ENCODE measurements around the gene RAB2B.

The RAB2B gene

DNA sequence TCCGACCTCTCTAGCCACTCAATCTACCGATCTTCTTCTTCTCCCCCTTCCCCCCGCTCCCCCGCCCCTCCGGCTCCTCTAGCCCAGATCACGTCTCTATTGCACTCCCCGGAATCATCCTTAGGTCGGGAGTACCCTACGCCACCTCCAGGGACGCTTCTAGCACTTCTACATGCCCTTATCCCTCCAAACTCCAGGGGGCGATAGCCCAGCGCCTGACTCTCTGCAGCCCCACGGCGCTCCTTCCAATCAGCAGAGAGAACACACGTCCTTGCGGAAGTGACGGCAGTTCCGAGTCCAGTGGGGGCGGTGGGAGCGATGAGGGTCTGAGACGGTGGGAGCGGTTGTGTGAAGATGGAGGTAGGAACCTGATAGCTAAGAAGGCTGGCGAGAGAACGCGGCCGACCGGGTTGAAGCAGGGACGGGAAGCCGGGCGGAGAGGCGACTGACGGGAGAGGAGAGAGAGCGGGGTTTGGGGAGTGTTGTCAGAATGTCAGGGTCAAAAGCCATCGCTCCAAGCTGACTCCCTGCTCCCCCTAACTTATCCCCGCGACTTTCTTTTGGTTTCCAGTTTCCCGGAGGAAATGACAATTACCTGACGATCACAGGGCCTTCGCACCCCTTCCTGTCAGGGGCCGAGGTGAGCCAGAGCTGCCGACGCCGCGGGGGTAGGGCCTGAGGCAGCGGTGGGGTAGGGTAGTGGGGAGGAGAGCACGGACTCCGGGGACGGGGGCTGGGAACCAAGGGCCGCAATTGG is at the start of gene RAB2B, which contains the start of gene TOX4:
Gene RAB2B (minus strand): TSS at position 35 of the 757 bp plus-strand sequence. CDS start 87 bp downstream, outside the sequence.
Gene TOX4 (plus strand): TSS at position 271 of the 757 bp plus-strand sequence. CDS start 84 bp downstream, at position 355.
- peak; percentile 99 for DNase-seq

DNA sequence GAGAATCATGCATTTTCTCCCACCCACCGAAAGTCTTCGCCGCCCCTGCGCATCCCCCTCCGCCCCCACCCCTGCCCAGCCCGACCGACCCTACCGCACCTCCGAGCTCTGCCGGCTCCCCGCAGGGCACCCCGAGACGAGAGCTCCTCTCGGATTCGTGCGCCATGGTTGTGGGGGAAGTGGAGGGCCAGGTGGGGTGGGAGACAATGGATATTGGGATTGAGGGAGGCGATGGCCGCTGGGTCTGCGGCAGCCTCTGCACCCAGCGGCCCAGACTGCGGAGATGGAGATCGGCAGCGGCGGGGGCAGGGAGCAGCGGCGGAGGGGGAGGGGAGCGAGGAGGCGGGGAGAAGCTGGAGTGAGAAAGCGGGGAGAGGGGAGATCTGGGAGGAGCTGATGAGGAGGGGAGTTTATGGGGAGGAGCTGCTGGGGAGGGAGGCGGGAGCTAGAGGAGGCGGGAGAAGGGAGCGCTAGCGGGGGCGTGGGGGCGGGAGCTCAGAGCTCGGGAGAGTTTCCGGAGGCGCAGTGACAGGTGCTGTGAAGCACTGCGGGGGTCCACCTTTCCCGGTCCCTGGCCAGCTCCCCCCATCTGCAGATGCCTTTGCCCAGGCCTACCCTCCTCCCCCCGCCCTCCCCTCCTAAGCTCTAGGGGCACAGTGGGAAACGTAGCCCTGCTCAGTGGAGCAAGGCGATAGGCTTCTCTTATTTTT is 49.4 kb upstream of the RAB2B start, which contains the start of gene SALL2:
Gene SALL2 (minus strand): TSS at position 385 of the 710 bp plus-strand sequence. CDS start 219 bp downstream, at position 166.
- DNase-seq, result peak; percentile 79

DNA sequence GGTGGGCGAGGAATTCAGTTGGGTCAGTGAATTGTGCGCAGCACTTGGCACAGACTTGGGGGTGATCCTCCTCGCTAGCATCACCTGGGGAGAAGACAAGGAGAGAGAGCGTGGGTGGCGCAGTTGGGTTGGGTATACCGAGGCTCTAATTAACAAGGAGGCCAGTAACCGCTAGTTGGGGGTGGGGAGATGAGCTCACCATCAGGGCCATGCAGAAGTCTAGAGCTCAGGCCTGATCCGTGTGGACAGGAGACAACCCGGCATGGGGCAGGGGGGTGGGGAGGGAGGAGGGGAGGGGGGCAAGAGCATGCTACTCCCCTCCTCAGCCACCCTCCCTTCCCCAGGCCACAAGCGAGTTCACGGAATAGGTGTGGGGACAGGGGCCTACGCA is 48.8 kb upstream of the RAB2B start:
- no peak for DNase-seq

DNA sequence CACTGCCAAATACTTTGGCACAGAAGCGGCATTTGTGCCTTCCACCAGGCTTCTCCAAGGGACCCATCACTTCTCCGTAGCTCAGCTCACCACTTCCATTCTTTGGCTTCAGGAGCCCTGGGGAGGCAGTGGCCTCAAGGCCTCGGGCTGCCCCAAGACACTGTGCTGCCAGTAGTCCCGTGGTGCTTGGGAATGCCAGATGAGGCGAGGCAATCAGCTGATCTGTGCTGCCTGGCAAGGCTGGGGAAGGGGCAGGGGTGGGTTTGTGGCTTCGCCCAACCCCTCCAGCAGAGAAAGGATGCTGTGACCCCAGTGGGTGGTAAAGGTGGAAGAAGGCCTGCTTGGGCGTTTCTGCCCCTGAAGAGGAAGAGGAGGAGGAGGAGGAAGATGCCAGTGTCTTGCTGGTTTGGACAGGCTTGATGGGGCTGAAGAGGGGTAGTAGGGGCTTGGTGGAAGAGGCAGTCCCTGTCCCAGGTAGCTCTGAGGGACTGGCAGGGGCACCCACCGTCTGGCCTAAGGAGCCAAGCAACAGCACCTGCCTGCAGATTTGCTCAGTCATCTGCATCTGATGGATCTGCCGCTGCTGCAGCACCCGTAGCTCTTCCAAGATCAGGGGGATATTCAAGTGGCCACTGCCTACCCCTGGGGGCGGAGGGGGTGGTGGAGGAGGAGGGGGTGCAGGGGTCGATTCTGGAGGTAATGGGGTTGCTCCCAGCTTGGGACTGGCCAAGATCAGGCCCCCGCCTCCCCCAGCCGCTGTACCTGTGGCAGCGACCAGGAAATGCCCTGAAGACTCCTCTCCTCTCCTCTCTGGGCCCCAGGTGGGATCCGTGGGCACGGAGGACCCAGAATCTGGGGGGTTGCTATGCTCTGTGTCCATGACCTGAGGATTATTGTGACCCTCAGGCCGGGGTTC is 48.1 kb upstream of the RAB2B start:
- no peak for DNase-seq

GRCh38 chr14:21523203-21523602 is 46.4 kb upstream of the RAB2B start:
- no peak for DNase-seq

- DNase-seq, result no peak
These were observed 44.7 kb upstream of the RAB2B start for GRCh38 chr14:21521501-21521900.

DNA sequence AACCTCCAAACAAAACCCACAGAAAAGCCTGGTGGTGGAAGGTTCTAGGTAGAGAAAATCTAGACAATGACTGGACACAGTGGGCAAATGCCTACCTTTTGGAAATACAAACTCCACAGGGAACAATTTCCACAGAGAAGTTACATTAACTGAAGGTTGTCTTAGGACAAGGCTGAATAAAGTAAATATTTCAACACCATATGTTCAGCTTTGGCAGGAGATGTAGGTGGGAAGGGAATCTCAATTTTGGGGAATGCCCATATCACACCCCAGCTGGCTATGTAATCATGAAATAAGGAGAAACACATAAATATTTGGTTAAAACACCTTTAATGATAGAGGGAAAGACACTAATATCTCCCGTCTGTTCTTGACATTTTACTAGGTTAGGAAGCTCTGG is 44.0 kb upstream of the RAB2B start:
- DNase-seq, result no peak

GRCh38 chr14:21518725-21519124 is 42.0 kb upstream of the RAB2B start:
- no peak for DNase-seq

DNA sequence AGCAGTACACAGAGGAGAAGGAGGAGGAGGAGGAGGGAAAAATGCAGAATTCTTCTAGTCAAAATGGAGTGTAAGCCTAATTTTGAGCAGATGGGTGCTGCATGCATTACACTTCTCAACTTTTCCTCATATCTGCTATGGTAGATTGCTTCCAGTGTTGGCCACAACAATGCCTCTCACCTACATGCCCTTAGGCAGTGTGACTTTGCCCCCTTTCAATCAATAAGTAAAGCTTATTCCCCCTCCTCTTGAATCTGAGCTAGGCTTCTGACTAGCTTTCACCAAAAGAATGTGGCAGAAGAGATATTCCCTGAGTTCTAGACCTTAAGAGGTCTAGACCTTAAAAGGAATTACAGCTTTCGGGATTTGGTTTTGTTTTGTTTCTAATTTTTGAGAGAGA is 37.6 kb upstream of the RAB2B start:
- DNase-seq, result no peak

GRCh38 chr14:21510735-21511657 is 34.2 kb upstream of the RAB2B start, which contains the start of gene METTL3:
TSS of gene METTL3 (minus strand) at chr14:21511340. CDS start at chr14:21511223, 117 bp downstream.
- DNase-seq, result peak; percentile 98

- no peak for DNase-seq
These were observed 32.8 kb upstream of the RAB2B start for GRCh38 chr14:21509432-21510143.

DNA sequence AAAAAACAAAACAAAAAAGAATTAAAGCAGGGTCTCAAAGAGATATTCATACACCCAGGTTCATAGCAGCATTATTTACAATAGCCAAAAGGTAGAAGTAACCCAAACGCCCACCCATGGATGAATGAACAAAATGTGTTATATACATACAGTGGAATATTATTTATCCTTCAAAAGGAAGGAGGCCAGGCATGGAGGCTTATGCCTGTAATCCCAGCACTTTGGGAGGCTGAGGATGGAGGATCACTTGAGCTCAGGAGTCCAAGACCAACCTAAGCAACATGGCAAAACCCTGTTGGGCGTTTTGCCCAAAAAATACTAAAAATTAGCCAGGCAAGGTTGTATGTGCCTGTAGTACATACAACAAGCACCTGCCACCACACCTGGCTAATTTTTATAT is 29.8 kb upstream of the RAB2B start:
- DNase-seq, result no peak

GRCh38 chr14:21505012-21505553 is 28.3 kb upstream of the RAB2B start:
- DNase-seq, result no peak

- no peak for DNase-seq
These were observed 26.6 kb upstream of the RAB2B start for GRCh38 chr14:21503376-21503775.

GRCh38 chr14:21501568-21501967 is 24.8 kb upstream of the RAB2B start:
- no peak for DNase-seq

DNA sequence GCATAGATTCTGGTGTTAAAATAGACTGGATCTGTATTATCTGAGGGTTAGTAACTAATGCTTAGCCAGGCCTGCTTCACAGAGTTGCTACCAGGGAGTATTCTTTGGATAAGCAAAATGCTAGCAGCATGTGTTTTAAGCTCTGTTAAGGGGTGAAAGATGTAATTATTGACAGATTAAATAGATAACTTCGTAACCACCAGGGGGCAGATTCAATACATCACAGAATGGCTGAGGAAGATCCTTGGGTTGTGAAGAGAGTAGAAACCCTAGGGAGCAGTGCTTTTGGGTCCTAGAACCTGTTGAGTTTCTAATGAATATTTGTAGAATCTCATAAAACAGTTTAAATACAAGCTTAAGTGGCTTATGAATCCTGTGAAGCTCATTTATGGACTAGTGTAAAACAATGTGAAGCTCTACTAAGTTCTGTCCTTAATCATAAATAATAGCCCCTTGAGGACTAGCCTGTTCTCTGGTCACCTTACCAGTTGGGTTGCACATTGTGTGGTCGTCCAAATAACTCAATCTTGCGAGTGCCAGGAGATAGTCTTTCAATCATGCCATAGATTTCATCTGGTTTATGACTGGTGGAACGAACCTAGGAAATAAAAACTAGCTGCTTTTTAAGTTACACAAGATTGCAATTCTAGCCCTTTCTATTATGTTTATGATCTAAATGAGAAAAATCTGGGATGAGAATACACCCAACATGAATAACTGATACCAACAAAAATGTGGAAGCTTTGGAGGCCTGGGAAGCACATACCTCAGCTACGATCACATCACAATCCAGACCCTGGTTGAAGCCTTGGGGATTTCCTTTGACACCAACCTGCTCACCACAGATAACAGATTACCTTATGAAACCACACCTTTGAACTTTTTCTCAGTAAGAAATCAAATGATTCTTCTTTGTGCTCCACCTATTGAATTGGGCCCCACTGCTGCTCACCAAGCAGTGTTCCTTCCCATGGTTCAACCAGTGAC is 22.1 kb upstream of the RAB2B start:
- DNase-seq, result no peak

GRCh38 chr14:21496453-21496852 is 19.7 kb upstream of the RAB2B start:
- DNase-seq, result no peak

GRCh38 chr14:21494902-21495762 is 18.4 kb upstream of the RAB2B start:
- no peak for DNase-seq
